ENCODE results near the gene UBE3B.
A peak's percentile ranks its signal among the peaks of the same experiment; 100 is the strongest.

Gene UBE3B

DNA sequence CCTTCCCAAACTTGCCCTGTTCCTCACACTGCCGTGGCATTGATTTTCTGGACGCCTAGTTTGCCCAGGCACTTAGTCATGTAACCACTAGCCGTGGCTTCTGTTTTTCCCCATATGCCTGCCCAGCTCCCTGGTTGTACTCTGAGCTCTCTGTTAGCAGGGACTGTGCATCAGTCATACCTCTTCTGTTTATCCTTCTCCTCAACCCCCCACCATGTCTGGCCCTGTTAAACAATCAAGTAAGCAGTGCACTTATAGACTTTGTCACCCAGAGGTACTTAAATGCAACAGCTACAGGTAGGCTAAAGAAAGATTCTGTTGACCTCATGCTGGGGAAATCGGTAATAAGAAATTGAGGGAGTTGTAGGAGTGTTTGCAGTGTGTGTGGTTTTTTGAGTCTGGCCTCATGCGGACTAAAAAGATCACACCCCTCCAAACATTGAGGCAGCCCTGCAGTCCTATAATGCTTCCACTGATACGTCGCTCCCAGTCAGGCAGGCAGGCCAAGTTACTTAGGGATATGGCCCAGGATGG lies 17.0 kb downstream of the UBE3B start:
- DNase-seq (ENCODE audit: low spot score) = no peak

GRCh38 chr12:109495012-109495411 lies 17.6 kb downstream of the UBE3B start:
- no peak for DNase-seq (ENCODE audit: low spot score)

GRCh38 chr12:109496306-109496705 lies 18.9 kb downstream of the UBE3B start:
- DNase-seq (ENCODE audit: low spot score) = no peak

DNA sequence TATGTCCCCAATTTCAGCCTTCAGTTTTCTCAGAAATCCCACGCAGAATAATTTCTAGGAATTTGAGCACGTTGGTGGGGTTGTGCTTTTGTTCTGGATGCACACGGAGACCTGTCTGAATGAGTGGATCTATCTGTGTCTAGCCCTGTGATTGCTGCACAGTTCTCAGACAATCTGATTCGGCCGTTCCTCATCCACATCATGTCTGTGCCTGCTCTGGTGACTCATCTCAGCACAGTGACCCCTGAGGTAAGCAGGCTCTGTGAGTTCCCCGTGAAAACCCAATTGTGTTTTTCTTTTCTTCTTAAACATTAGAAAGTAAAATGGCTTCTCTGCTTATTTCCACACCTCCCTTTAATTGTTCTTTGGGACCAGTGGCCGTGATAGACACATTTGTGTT lies 20.2 kb downstream of the UBE3B start:
- no peak for DNase-seq (ENCODE audit: low spot score)

DNA sequence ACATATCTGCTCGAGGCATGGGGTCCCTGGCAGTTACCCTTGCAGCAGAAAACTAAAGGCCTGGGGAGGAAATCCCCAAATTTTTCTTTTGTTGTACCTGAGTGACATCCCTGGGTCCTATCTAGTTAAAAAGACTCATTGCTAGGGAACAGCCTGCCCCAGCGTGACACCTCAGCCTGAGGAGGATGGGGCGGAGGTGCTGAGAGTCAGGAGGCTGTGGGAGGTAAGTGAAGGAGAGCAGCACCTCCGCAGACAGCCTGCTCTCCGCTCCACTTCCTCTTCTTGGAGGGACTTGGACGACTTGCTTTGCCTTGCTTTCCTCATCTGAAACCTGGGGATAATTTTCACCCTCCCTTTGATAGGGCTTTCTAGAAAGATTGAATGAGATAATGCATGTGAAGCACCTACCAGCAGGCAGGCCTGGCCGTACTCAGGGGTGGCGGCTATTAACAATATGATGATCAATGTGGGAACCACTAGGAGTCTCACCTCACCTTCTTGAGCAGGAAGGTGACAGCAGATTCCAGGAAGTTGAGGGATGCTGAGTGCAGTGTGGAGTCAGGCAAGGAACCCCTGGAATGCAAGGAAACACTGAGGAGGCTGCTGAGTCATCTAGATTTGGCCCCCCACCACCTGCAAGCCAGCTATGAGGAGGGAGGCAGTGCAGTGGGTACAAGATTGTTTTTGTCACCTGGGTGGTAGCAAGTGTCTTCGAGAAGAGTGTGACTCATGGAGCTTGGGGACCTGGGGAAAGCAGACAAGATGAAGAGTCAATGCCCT lies 23.2 kb downstream of the UBE3B start:
- DNase-seq (ENCODE audit: low spot score) = no peak

DNA sequence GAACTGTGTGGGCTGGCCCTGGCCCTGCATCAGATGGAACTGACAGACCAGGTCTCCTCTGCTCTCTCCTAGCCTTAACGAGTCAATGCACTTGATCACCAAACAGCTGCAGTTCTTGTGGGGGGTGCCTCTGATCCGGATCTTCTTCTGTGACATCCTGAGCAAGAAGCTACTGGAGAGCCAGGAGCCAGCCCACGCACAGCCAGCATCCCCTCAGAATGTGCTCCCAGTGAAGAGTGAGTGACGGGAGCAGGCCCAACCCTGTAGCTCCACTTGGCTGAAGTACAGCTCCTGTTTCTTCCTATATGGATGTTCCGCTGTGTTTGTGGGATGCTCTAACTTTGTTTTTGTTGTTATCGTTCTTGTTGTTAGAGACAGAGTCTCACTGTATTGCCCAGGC lies 23.9 kb downstream of the UBE3B start:
- no peak for DNase-seq (ENCODE audit: low spot score)

GRCh38 chr12:109502332-109502731 lies 24.9 kb downstream of the UBE3B start:
- DNase-seq (ENCODE audit: low spot score) = no peak

DNA sequence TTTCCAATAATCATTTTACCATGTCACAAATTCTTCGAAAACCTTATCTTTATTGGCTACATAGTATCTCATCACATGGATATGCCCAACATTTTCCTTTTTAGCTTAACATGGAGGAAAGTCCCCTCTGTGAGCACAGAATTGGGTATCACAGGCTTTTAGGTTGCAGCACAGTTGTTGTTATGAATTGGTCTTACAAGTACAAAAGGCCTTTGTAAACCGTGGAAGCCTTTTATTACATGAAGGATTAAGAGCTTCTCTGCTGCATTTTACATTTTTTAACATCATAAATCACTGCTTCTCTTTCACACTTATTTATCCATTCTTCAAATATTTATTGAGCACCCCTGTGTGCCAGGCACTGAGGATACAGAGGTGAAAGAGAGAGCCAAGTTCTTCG lies 26.2 kb downstream of the UBE3B start:
- DNase-seq (ENCODE audit: low spot score) = no peak

DNA sequence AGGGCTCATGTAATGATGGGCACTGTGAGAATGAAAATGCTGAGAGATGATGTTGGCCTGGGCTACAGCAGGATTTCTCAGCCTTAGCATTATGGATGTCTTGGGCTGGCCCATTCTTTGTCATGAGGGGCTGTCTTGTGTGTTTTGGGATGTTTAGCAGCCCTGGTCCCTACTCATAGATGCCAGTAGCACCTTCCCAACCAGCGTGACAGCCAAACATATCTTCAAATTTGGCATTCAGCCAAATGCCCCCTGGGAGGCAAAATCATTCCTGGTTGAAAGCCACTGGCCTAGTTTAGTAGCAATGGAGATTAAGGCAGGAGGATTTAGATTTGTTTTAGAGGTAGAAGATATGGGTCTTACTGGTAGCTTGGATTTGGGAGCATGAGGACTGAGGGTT lies 26.6 kb downstream of the UBE3B start:
- no peak for DNase-seq (ENCODE audit: low spot score)

DNA sequence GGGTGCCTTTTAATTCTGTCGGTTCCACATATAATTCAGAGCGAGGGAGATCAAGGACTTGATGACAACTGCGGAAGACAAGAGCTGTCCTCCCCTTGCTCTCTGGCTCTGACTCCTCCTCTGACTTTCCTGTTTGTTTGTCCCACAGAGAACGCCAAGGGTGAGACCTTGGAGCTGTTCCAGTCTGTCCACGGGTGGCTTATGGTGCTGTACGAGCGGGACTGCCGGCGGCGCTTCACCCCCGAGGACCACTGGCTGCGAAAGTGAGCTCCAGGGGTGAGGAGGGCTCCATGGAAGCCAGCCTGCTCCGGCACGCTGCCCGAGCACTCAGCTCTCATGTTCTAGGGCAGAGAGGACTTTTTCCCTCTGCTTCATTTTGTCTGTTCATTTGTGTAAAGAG lies 32.8 kb downstream of the UBE3B start:
- DNase-seq (ENCODE audit: low spot score) = no peak

GRCh38 chr12:109512608-109513007 lies 35.2 kb downstream of the UBE3B start:
- no peak for DNase-seq (ENCODE audit: low spot score)

GRCh38 chr12:109513051-109513450 lies 35.6 kb downstream of the UBE3B start:
- DNase-seq (ENCODE audit: low spot score) = no peak

DNA sequence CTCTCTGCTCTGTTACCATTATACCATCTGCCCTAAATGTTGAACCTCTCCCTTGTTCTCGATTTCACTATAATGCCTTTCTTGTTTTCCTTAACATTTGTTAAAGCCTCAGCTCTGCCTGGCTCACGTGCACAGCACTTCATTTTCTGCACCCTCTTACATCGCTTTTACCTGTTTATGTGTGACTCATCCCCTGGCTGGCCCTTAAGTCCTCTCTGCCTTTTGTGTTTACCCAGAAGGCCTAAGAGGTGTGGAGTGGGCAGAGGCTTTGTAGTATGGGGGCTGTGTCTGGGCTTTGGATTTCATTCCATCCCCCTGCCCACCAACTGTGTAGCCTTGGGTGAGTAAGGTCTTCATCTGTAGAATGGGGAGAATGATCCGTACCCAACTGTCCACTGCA lies 36.5 kb downstream of the UBE3B start:
- DNase-seq (ENCODE audit: low spot score) = no peak

- no peak for DNase-seq (ENCODE audit: low spot score)
Observed at GRCh38 chr12:109517619-109518018, 40.2 kb downstream of the UBE3B start.

GRCh38 chr12:109518820-109519665 lies 41.6 kb downstream of the UBE3B start:
- DNase-seq (ENCODE audit: low spot score) = peak; percentile 88

- no peak for DNase-seq (ENCODE audit: low spot score)
Observed at GRCh38 chr12:109519787-109520186, 42.4 kb downstream of the UBE3B start.

DNA sequence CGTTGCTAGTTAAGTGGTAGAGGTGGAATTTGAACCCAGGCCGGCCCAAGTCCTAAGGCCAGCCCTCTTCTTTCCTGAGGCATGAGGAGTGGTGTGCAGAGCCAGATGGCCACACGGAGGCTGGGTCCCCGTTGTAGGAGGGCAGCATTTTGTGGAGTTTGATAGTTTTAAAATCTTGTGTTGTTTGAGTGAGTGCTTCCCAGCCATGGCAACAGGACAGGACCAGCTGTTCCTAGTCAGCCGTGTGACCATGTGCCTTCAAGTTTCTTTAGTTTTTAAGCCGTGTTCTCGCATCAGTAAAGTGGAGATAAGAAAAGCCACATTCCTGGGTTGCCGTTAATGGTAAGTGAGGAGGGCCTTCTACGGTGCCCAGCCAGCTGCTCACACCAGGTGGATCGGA lies 44.4 kb downstream of the UBE3B start:
- no peak for DNase-seq (ENCODE audit: low spot score)

- no peak for DNase-seq (ENCODE audit: low spot score)
Observed at GRCh38 chr12:109523071-109523470, 45.6 kb downstream of the UBE3B start.

DNA sequence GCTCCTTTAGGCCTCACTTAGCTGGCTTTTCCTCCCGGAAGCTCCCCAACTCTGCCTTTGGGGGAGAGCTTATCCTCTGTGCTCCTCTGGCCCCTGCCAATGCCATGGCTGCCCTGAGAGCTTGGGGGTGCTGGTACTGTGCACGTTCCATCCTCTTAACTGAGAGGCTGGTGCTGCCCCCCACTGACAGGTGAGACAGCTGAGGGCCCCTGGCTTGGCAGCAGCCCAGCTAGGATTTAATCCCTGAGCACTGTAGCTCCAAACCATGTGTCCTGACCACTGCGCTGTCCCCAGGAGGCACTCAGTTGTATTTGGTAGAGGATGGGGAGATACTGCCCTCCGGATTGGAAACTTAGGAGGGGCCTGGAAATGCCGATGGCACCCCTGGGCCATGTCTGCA lies 46.1 kb downstream of the UBE3B start:
- DNase-seq (ENCODE audit: low spot score) = no peak

DNA sequence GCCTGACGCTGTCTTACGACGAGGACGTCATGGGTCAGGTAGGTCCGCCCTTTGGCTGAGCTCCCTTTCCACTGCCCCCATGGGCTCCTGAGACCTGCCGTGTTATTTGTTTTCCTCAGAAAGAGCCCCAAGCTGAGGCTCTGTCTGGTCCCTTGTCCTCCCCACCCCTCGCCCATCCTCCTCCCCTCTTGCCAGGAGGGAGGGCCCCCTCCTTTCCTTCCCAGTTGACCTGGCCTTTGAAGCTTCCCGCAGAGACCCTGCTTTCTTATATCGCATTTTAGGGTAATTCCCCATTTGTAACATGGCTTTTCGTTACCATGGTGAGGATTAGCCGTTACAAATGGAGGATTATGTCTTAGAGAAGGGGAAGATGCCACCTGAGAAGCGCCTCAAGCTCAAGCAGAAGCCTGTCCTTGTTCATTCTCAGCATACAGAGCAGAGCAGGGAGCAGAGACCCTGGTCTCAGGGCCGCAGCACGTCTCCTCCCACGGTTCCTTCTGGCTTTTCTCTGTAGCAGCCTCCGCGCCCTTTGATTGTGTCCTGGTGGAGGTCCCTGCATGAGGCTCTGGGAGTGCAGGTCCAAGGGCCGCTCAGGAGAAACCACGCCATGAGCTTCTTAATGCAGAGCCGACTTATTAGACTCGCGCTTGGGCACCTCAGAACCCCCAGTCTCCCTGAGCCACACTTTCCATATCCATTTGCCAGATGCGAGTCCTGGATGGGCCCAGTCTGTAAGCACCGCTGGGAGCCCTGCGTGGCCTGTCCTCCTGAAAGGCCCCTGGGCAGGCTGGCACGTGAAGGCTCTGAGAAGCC lies 47.2 kb downstream of the UBE3B start:
- DNase-seq (ENCODE audit: low spot score) = no peak

DNA sequence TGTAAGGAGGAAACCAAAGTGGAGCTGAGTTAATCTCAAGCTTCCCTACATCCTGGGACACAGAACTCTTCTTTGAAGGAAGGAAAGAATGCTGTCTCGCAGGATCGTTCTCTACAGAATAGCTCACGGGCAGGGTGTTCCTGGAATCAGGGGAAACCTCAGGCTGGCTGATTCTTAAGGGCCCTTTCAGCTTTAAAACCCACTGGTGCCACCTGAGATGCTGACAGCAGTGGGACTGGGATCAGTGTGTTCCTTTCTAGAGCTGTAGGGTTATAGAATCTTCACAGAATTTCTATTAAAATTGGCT lies 47.8 kb downstream of the UBE3B start:
- no peak for DNase-seq (ENCODE audit: low spot score)

DNA sequence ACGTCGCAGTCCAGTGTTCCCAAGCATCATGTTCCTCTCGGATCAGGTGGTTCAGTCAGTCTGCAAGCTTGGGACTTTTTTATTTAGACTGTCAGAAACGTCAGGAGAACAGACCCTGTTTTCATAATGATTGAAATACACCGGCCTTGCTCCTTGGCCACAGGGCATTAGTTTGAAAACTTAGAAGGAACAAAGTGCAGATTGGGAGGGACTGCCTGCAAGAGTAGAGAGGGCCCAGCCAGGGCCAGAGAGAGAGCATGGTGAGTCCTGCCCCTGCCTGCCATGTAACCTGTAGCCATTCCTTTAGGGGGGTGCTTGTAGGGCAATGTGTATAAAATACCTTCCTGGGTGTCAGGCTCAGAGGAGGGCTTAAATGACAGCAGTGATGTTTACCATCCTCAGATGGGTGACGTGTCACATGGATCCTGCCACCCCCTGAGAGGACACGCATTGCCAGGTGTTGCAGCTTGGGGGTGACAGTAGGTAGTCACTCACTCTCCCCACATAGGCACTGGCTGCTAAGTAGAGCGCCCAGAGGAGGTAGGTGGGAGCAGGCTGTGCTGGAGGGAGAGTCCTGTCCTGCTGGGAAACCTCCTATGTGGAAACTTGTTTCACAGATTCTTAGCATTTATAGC lies 50.2 kb downstream of the UBE3B start:
- no peak for DNase-seq (ENCODE audit: low spot score)
